GM23338 (cell line): ENCODE data around the gene RRP12. TPM values are rescaled to one million over a fixed set of nuclear protein-coding genes. Genes with fewer than 3 reads are reported as not detected.

Experiments used
- ATAC-seq: fragments of 200-7000 bp; cut with Tn5 transposase; 3 replicates; pipeline ENCODE4 v1.9.1; 2020
- DNase-seq: peaks from one replicate; pipeline ENCODE4 v3.0.0-alpha.2; 2015; ENCODE audit warnings: low spot score
- H2AFZ ChIP-seq: fragments of 200-600 bp; sonication (generic); 2 replicates; pipeline ENCODE4 v1.8.0; 2016; ENCODE audit warnings: antibody characterized with exemption, mild to moderate bottlenecking, moderate library complexity
- H3F3A ChIP-seq: fragments of 200-600 bp; sonication (generic); replicated peaks from 2 replicates; pipeline ENCODE4 v1.8.0; 2017; ENCODE audit warnings: antibody characterized with exemption, mixed run types, low read depth
- H3K27ac ChIP-seq: fragments of 200-600 bp; sonication (generic); 2 replicates; pipeline ENCODE4 v1.6.1; 2016; ENCODE audit warnings: low read depth
- H3K27me3 ChIP-seq: fragments of 200-600 bp; sonication (generic); 2 replicates; pipeline ENCODE4 v1.8.0; 2016; ENCODE audit warnings: mild to moderate bottlenecking, mixed run types, moderate library complexity; ENCODE audit not compliant: insufficient read depth
- H3K36me3 ChIP-seq: fragments of 200-600 bp; sonication (generic); 2 replicates; pipeline ENCODE4 v1.8.0; 2016; ENCODE audit warnings: mild to moderate bottlenecking; ENCODE audit not compliant: insufficient read depth
- H3K4me1 ChIP-seq: fragments of 200-600 bp; sonication (generic); 2 replicates; pipeline ENCODE4 v1.8.0; 2016; ENCODE audit warnings: mild to moderate bottlenecking, moderate library complexity; ENCODE audit not compliant: insufficient read depth
- H3K4me2 ChIP-seq: fragments of 200-600 bp; sonication (generic); 2 replicates; pipeline ENCODE4 v1.7.1; 2017; ENCODE audit warnings: mixed run types
- H3K4me3 ChIP-seq: fragments of 200-600 bp; sonication (generic); 2 replicates; pipeline ENCODE4 v1.6.1; 2016; ENCODE audit warnings: mixed run types
- H3K79me2 ChIP-seq: fragments of 200-600 bp; sonication (generic); replicated peaks from 2 replicates; pipeline ENCODE4 v1.8.0; 2017; ENCODE audit warnings: mild to moderate bottlenecking; ENCODE audit not compliant: insufficient read depth
- H3K9me2 ChIP-seq: fragments of 200-600 bp; sonication (generic); 2 replicates; pipeline ENCODE4 v1.8.0; 2017; ENCODE audit not compliant: insufficient read depth
- H4K20me1 ChIP-seq: fragments of 200-600 bp; sonication (generic); replicated peaks from 2 replicates; pipeline ENCODE4 v1.8.0; 2017; ENCODE audit warnings: mild to moderate bottlenecking; ENCODE audit not compliant: insufficient read depth
- H3K27ac Mint-ChIP-seq: 2 replicates; pipeline ENCODE4 v1.8.0; 2020; ENCODE audit warnings: inconsistent platforms, mild to moderate bottlenecking, moderate library complexity, mixed read lengths
- H3K27me3 Mint-ChIP-seq: 3 replicates; pipeline ENCODE4 v1.8.0; 2022; ENCODE audit warnings: low read depth, mild to moderate bottlenecking, moderate library complexity, mixed read lengths, inconsistent platforms; ENCODE audit not compliant: insufficient read depth, poor library complexity
- H3K36me3 Mint-ChIP-seq: 3 replicates; pipeline ENCODE4 v1.8.0; 2021; ENCODE audit warnings: low read depth, mild to moderate bottlenecking, inconsistent platforms, moderate library complexity, mixed read lengths
- H3K4me1 Mint-ChIP-seq: 3 replicates; pipeline ENCODE4 v1.8.0; 2020; ENCODE audit warnings: mild to moderate bottlenecking, inconsistent platforms, mixed read lengths
- H3K4me3 Mint-ChIP-seq: 3 replicates; pipeline ENCODE4 v1.8.0; 2021; ENCODE audit warnings: moderate library complexity, mild to moderate bottlenecking, inconsistent platforms, mixed read lengths
- H3K9me3 Mint-ChIP-seq: 3 replicates; pipeline ENCODE4 v1.8.0; 2020; ENCODE audit warnings: moderate library complexity, mild to moderate bottlenecking, inconsistent platforms, mixed read lengths
- CREB1 ChIP-seq: fragments of 250-450 bp; sonication (Bioruptor Pico); IDR thresholded peaks from 2 replicates; pipeline ENCODE4 v1.5.0; 2020; ENCODE audit warnings: low read depth, mild to moderate bottlenecking, moderate library complexity
- EZH2 ChIP-seq: fragments of 200-600 bp; sonication (generic); IDR thresholded peaks from one replicate; pipeline ENCODE4 v1.8.0; 2017; ENCODE audit warnings: antibody characterized with exemption, mild to moderate bottlenecking, low read depth; ENCODE audit not compliant: unreplicated experiment
- EZH2phosphoT487 ChIP-seq: fragments of 200-600 bp; sonication (generic); IDR thresholded peaks from one replicate; pipeline ENCODE4 v1.8.1; 2018; ENCODE audit warnings: antibody characterized with exemption; ENCODE audit not compliant: unreplicated experiment
- JUNB ChIP-seq: IDR thresholded peaks from one replicate; pipeline ENCODE4 v1.6.1; 2016; ENCODE audit warnings: antibody characterized with exemption; ENCODE audit not compliant: unreplicated experiment
- NANOG ChIP-seq: IDR thresholded peaks from 2 replicates; pipeline ENCODE4 v1.6.1; 2016; ENCODE audit warnings: antibody characterized with exemption, borderline replicate concordance
- POLR2AphosphoS5 ChIP-seq: IDR thresholded peaks from 2 replicates; pipeline ENCODE4 v1.6.1; 2016; ENCODE audit warnings: antibody characterized with exemption, low read depth
- STAT1 ChIP-seq: IDR thresholded peaks from one replicate; pipeline ENCODE4 v1.6.1; 2016; ENCODE audit warnings: antibody characterized with exemption; ENCODE audit not compliant: unreplicated experiment
- ZNF114 ChIP-seq: fragments of 250-450 bp; sonication (Bioruptor Pico); IDR thresholded peaks from 2 replicates; pipeline ENCODE4 v1.5.0; 2020; ENCODE audit warnings: mild to moderate bottlenecking, moderate library complexity
- ZNF331 ChIP-seq: fragments of 250-450 bp; sonication (Bioruptor Pico); IDR thresholded peaks from 2 replicates; pipeline ENCODE4 v1.5.0; 2020; ENCODE audit warnings: low read depth, mild to moderate bottlenecking, moderate library complexity
- polyA plus RNA-seq: library from polyadenylated mRNA; unstranded; fragments of >200 nt; fragmentation: Nextera tagmentation; extraction: Ambion mirVana; gene quantifications from 2 replicates; pipeline ENCODE4 v1.2.1, GENCODE V29; 2016
- total RNA-seq: library from RNA; depleted of rRNA; stranded (reverse); fragments of >200 nt; shearing (Covaris generic); gene quantifications from 2 replicates; pipeline ENCODE4 v1.2.3, GENCODE V29; 2014
- TF ChIP-seq, protein P1 (sequence below): IDR thresholded peaks from 2 replicates; pipeline ENCODE4 v1.6.1; 2016; ENCODE audit warnings: antibody characterized with exemption
- TF ChIP-seq, protein P2 (sequence below): IDR thresholded peaks from one replicate; pipeline ENCODE4 v1.6.1; 2018; ENCODE audit warnings: antibody characterized with exemption; ENCODE audit not compliant: unreplicated experiment
- TF ChIP-seq, protein P3 (sequence below), 2 experiments: fragments of 200-600 bp in 1 of 2; sonication (generic) in 1 of 2; conservative IDR thresholded peaks; 2 replicates each; pipeline versions ENCODE4 v1.5.1 to v1.6.1; 2016 to 2017; ENCODE audit warnings: antibody characterized with exemption in 2 of 2, low read depth in 2 of 2, mild to moderate bottlenecking in 2 of 2, moderate library complexity in 1 of 2
- TF ChIP-seq, protein P4 (sequence below): fragments of 250-450 bp; sonication (Bioruptor Pico); IDR thresholded peaks from 2 replicates; pipeline ENCODE4 v1.5.0; 2020; ENCODE audit warnings: mild to moderate bottlenecking, moderate library complexity

Gene RRP12
- total and polyA plus RNA-seq, 2 experiments from 2014 or later = 53.4 to 62.6 TPM

DNA sequence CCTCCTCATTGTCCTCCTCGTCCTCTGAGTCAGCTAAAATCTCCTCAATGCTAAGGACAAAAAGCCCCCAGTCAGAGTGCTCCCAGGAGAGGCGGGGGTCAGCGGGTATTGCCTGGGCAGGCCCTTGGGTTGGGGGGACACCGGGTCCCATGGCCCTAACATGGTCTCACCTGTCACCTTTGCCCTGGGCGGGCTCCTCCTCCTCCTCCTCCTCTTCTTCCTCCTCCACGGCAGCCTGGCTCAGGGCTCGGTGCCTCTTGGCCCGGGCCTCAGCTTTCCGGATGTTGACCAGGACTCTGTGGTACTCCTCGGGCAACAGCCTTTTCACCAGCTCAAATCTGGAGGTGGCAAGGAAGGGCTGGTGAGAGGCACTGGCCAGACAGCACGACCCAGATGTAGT lies 34.6 kb downstream of the RRP12 start:
- Mint-ChIP-seq H3K36me3 (peaks cover 79% of the 10 kb centered on the region), H3K4me1 (no peaks in the 10 kb centered on the region; the same call in 2 of the 3 replicates), H3K27me3 (peaks cover 8% of the 10 kb centered on the region), H3K27ac (no peak overlapping the region), H3K9me3 (no peaks in the 10 kb centered on the region; the same call in 2 of the 3 replicates), H3K4me3 (no peak overlapping the region)
- DNase-seq = no peak
- no peaks in the 10 kb centered on the region for H3K27me3 ChIP-seq
- peaks cover 18% of the 10 kb centered on the region for H3K36me3 ChIP-seq
- H3K4me2 ChIP-seq = no peak overlapping the region
- H3K27ac ChIP-seq = no peak overlapping the region
- H3K9me2 ChIP-seq = no peaks in the 10 kb centered on the region
- ATAC-seq = no peak
- H2AFZ ChIP-seq = no peak overlapping the region
- no peaks in the 10 kb centered on the region for H3K4me1 ChIP-seq
- TF ChIP-seq EZH2 = no peak
- TF ChIP-seq EZH2phosphoT487 = no peak
- no peak for TF ChIP-seq JUNB
- TF ChIP-seq, protein P1, sequence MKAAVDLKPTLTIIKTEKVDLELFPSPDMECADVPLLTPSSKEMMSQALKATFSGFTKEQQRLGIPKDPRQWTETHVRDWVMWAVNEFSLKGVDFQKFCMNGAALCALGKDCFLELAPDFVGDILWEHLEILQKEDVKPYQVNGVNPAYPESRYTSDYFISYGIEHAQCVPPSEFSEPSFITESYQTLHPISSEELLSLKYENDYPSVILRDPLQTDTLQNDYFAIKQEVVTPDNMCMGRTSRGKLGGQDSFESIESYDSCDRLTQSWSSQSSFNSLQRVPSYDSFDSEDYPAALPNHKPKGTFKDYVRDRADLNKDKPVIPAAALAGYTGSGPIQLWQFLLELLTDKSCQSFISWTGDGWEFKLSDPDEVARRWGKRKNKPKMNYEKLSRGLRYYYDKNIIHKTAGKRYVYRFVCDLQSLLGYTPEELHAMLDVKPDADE = no peak
- TF ChIP-seq, protein P2, sequence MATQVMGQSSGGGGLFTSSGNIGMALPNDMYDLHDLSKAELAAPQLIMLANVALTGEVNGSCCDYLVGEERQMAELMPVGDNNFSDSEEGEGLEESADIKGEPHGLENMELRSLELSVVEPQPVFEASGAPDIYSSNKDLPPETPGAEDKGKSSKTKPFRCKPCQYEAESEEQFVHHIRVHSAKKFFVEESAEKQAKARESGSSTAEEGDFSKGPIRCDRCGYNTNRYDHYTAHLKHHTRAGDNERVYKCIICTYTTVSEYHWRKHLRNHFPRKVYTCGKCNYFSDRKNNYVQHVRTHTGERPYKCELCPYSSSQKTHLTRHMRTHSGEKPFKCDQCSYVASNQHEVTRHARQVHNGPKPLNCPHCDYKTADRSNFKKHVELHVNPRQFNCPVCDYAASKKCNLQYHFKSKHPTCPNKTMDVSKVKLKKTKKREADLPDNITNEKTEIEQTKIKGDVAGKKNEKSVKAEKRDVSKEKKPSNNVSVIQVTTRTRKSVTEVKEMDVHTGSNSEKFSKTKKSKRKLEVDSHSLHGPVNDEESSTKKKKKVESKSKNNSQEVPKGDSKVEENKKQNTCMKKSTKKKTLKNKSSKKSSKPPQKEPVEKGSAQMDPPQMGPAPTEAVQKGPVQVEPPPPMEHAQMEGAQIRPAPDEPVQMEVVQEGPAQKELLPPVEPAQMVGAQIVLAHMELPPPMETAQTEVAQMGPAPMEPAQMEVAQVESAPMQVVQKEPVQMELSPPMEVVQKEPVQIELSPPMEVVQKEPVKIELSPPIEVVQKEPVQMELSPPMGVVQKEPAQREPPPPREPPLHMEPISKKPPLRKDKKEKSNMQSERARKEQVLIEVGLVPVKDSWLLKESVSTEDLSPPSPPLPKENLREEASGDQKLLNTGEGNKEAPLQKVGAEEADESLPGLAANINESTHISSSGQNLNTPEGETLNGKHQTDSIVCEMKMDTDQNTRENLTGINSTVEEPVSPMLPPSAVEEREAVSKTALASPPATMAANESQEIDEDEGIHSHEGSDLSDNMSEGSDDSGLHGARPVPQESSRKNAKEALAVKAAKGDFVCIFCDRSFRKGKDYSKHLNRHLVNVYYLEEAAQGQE = no peak
- TF ChIP-seq STAT1 = no peak
- TF ChIP-seq CREB1 = no peak
- TF ChIP-seq, protein P3, sequence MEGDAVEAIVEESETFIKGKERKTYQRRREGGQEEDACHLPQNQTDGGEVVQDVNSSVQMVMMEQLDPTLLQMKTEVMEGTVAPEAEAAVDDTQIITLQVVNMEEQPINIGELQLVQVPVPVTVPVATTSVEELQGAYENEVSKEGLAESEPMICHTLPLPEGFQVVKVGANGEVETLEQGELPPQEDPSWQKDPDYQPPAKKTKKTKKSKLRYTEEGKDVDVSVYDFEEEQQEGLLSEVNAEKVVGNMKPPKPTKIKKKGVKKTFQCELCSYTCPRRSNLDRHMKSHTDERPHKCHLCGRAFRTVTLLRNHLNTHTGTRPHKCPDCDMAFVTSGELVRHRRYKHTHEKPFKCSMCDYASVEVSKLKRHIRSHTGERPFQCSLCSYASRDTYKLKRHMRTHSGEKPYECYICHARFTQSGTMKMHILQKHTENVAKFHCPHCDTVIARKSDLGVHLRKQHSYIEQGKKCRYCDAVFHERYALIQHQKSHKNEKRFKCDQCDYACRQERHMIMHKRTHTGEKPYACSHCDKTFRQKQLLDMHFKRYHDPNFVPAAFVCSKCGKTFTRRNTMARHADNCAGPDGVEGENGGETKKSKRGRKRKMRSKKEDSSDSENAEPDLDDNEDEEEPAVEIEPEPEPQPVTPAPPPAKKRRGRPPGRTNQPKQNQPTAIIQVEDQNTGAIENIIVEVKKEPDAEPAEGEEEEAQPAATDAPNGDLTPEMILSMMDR (conservative IDR thresholded peaks at IDR 0.05; ENCODE audit: low read depth in 2 of 2) = no peak
- no peak for TF ChIP-seq POLR2AphosphoS5
- TF ChIP-seq ZNF114 (CRISPR knock-in tag) = no peak
- no peak for TF ChIP-seq NANOG
- TF ChIP-seq ZNF331 (CRISPR knock-in tag) = no peak
- TF ChIP-seq, protein P4, sequence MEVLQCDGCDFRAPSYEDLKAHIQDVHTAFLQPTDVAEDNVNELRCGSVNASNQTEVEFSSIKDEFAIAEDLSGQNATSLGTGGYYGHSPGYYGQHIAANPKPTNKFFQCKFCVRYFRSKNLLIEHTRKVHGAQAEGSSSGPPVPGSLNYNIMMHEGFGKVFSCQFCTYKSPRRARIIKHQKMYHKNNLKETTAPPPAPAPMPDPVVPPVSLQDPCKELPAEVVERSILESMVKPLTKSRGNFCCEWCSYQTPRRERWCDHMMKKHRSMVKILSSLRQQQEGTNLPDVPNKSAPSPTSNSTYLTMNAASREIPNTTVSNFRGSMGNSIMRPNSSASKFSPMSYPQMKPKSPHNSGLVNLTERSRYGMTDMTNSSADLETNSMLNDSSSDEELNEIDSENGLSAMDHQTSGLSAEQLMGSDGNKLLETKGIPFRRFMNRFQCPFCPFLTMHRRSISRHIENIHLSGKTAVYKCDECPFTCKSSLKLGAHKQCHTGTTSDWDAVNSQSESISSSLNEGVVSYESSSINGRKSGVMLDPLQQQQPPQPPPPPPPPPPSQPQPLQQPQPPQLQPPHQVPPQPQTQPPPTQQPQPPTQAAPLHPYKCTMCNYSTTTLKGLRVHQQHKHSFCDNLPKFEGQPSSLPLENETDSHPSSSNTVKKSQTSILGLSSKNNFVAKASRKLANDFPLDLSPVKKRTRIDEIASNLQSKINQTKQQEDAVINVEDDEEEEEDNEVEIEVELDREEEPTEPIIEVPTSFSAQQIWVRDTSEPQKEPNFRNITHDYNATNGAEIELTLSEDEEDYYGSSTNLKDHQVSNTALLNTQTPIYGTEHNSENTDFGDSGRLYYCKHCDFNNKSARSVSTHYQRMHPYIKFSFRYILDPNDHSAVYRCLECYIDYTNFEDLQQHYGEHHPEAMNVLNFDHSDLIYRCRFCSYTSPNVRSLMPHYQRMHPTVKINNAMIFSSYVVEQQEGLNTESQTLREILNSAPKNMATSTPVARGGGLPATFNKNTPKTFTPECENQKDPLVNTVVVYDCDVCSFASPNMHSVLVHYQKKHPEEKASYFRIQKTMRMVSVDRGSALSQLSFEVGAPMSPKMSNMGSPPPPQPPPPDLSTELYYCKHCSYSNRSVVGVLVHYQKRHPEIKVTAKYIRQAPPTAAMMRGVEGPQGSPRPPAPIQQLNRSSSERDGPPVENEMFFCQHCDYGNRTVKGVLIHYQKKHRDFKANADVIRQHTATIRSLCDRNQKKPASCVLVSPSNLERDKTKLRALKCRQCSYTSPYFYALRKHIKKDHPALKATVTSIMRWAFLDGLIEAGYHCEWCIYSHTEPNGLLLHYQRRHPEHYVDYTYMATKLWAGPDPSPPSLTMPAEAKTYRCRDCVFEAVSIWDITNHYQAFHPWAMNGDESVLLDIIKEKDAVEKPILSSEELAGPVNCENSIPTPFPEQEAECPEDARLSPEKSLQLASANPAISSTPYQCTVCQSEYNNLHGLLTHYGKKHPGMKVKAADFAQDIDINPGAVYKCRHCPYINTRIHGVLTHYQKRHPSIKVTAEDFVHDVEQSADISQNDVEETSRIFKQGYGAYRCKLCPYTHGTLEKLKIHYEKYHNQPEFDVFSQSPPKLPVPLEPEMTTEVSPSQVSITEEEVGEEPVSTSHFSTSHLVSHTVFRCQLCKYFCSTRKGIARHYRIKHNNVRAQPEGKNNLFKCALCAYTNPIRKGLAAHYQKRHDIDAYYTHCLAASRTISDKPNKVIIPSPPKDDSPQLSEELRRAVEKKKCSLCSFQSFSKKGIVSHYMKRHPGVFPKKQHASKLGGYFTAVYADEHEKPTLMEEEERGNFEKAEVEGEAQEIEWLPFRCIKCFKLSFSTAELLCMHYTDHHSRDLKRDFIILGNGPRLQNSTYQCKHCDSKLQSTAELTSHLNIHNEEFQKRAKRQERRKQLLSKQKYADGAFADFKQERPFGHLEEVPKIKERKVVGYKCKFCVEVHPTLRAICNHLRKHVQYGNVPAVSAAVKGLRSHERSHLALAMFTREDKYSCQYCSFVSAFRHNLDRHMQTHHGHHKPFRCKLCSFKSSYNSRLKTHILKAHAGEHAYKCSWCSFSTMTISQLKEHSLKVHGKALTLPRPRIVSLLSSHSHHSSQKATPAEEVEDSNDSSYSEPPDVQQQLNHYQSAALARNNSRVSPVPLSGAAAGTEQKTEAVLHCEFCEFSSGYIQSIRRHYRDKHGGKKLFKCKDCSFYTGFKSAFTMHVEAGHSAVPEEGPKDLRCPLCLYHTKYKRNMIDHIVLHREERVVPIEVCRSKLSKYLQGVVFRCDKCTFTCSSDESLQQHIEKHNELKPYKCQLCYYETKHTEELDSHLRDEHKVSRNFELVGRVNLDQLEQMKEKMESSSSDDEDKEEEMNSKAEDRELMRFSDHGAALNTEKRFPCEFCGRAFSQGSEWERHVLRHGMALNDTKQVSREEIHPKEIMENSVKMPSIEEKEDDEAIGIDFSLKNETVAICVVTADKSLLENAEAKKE = no peak
- H3K4me3 ChIP-seq = no peak overlapping the region
- no peaks in the 10 kb centered on the region for H3K79me2 ChIP-seq
- H4K20me1 ChIP-seq = no peaks in the 10 kb centered on the region; the same call in 1 of the 2 replicates
- 0 out of 2 replicates have a peak, but pooled peaks cover 4% of the 10 kb centered on the region for H3F3A ChIP-seq
